ENCODE data around the gene CCND3. TPM values are rescaled to one million over a fixed set of nuclear protein-coding genes. Genes with fewer than 3 reads are reported as not detected.
A peak's percentile ranks its signal among the peaks of the same experiment; 100 is the strongest.

The CCND3 gene
- total and polyA plus RNA-seq, 2 of the 13 experiments (the other 11 are each of a cell fraction or from before 2014, with no cell fraction given) = 4.3 to 7.2 TPM

- TF ChIP-seq ZNF225 (CRISPR knock-in tag; IDR thresholded peaks at IDR 0.05) (no peak), SMAD1 (CRISPR knock-in tag; IDR thresholded peaks at IDR 0.05; ENCODE audit: borderline replicate concordance, low read depth) (no peak), ZNF414 (CRISPR knock-in tag; IDR thresholded peaks at IDR 0.05) (no peak)
Observed at GRCh38 chr6:41967312-41968287, 26.0 kb upstream of the CCND3 start (continued).

GRCh38 chr6:41966961-41967311 is 25.3 kb upstream of the CCND3 start:
- peak; percentile 84 for DNase-seq (ENCODE audit: low spot score)
- 0 out of 2 replicates have a peak overlapping the region, but pooled peaks have one; percentile 5 for H3K4me2 ChIP-seq (ENCODE audit: low read depth, low read length)
- ChIA-PET CTCF (ENCODE audit: low intra/inter-chr PET ratio, low total read pairs) (no interaction called here), POLR2A (no interaction called here)
- peaks cover 45% of the 10 kb centered on the region for H3K4me1 ChIP-seq (ENCODE audit: insufficient read depth, low read length)
- intact Hi-C loops (cut with micrococcal nuclease; ENCODE audit: unreplicated experiment) (loop anchor here (2.0 kb wide), 1 partner anchor 26 kb away; the partner anchor contains the start of gene CCND3), in situ Hi-C loops (cut with HindIII; ENCODE audit: extremely low pct_ligation_motif_present, low pct_unique_long_range_greater_than_20kb) (no loop called here)
- no peak overlapping the region for H3K4me3 ChIP-seq (replicated peaks in 1 of 3; ENCODE audit: insufficient read depth in 1 of 3, low read depth in 2 of 3, low read length in 3 of 3)
- no peak overlapping the region for H3K9ac ChIP-seq (ENCODE audit: insufficient read depth, low read depth, low read length)
- no TSS peak for BruUV-seq (replicated peaks)
- no peaks in the 10 kb centered on the region for H3K79me2 ChIP-seq (ENCODE audit: insufficient read depth, low read length)
- no peaks in the 10 kb centered on the region for H4K20me1 ChIP-seq (ENCODE audit: insufficient read depth, low read length)
- no peak overlapping the region for H2AFZ ChIP-seq (ENCODE audit: low read length)
- no peak overlapping the region for H3K27ac ChIP-seq (ENCODE audit: extremely low read length, insufficient read depth, low read length)
- no peaks in the 10 kb centered on the region for H3K36me3 ChIP-seq (replicated peaks in 1 of 2; ENCODE audit: control insufficient read depth in 1 of 2, insufficient read depth in 2 of 2, low read length in 2 of 2)
- no peak for FAIRE-seq
- no peaks in the 10 kb centered on the region for H3K27me3 ChIP-seq (ENCODE audit: control insufficient read depth in 1 of 2, insufficient read depth in 2 of 2, low read length in 2 of 2)
- peak; percentile 17; the same call in 1 of the 3 replicates for ATAC-seq
- 17% methylated on average over 4 of the region's 4 CpGs for WGBS (ENCODE audit: low lambda C conversion rate)
- H3K9me3 ChIP-seq (ENCODE audit: low read length) = no peaks in the 10 kb centered on the region
- no peak for TF ChIP-seq ARNT (IDR thresholded peaks at IDR 0.05)
- TF ChIP-seq SETDB1 (CRISPR knock-in tag; IDR thresholded peaks at IDR 0.05; ENCODE audit: borderline replicate concordance) = no peak
- TF ChIP-seq SNRNP70 (IDR thresholded peaks at IDR 0.05; ENCODE audit: low read depth, low read length) = no peak
- TF ChIP-seq GTF3A (CRISPR knock-in tag; conservative IDR thresholded peaks at IDR 0.05) = no peak
- TF ChIP-seq FOSL2 (CRISPR knock-in tag; IDR thresholded peaks at IDR 0.05) = peak; percentile 55
- TF ChIP-seq SP140L (CRISPR knock-in tag; IDR thresholded peaks at IDR 0.05; ENCODE audit: borderline replicate concordance) = no peak
- TF ChIP-seq ZSCAN5A (CRISPR knock-in tag; IDR thresholded peaks at IDR 0.05; ENCODE audit: borderline replicate concordance) = no peak
- TF ChIP-seq ZBTB43 (CRISPR knock-in tag; conservative IDR thresholded peaks at IDR 0.05) = no peak
- no peak for TF ChIP-seq NONO (IDR thresholded peaks at IDR 0.05)
- no peak for TF ChIP-seq NONO (CRISPR knock-in tag; conservative IDR thresholded peaks at IDR 0.05)
- TF ChIP-seq ZSCAN9 (CRISPR knock-in tag; IDR thresholded peaks at IDR 0.05; ENCODE audit: borderline replicate concordance) = no peak
- TF ChIP-seq KLF9 (CRISPR knock-in tag; IDR thresholded peaks at IDR 0.05; ENCODE audit: low read depth) = no peak
- TF ChIP-seq ADNP (CRISPR knock-in tag; IDR thresholded peaks at IDR 0.05) = no peak
- TF ChIP-seq NFE2 (CRISPR knock-in tag; IDR thresholded peaks at IDR 0.05) = peak; percentile 89
